Measurements from ENCODE around the gene ERLEC1.
A peak's percentile ranks its signal among the peaks of the same experiment; 100 is the strongest.
"Not testable (repeated sequence)": the region's sequence is repeated elsewhere in the genome, so short reads cannot be mapped to it uniquely, and the experiment has no call there.

The ERLEC1 gene

GRCh38 chr2:53786705-53787613, at the start of gene ERLEC1, which contains the start of gene ASB3:
TSS of gene ERLEC1 (plus strand) at chr2:53787044. CDS start at chr2:53787211, 167 bp downstream.
TSS of gene ASB3 (minus strand) at chr2:53786953. CDS start at chr2:53765572, 21,381 bp downstream.
- peak; percentile 92 for DNase-seq (ENCODE audit: low spot score)

GRCh38 chr2:53737091-53737490, 49.8 kb upstream of the ERLEC1 start:
- DNase-seq (ENCODE audit: low spot score): no peak

- no peak for DNase-seq (ENCODE audit: low spot score)
Measured at GRCh38 chr2:53739032-53739431, 47.8 kb upstream of the ERLEC1 start.

- peak; percentile 61 for DNase-seq (ENCODE audit: low spot score)
Measured at GRCh38 chr2:53740170-53740569, 46.7 kb upstream of the ERLEC1 start.

GRCh38 chr2:53744395-53745065, 42.3 kb upstream of the ERLEC1 start:
- DNase-seq (ENCODE audit: low spot score): no peak

GRCh38 chr2:53750041-53750768, 36.6 kb upstream of the ERLEC1 start:
- DNase-seq (ENCODE audit: low spot score): no peak

- DNase-seq (ENCODE audit: low spot score): peak; percentile 86
Measured at GRCh38 chr2:53751728-53752127, 35.1 kb upstream of the ERLEC1 start.

- no peak for DNase-seq (ENCODE audit: low spot score)
Measured at GRCh38 chr2:53752385-53752784, 34.5 kb upstream of the ERLEC1 start.

- no peak for DNase-seq (ENCODE audit: low spot score)
Measured at GRCh38 chr2:53753041-53753440, 33.8 kb upstream of the ERLEC1 start.

- no peak for DNase-seq (ENCODE audit: low spot score)
Measured at GRCh38 chr2:53755121-53755520, 31.7 kb upstream of the ERLEC1 start.

GRCh38 chr2:53756644-53757043, 30.2 kb upstream of the ERLEC1 start:
- no peak for DNase-seq (ENCODE audit: low spot score)

- DNase-seq (ENCODE audit: low spot score): not testable (repeated sequence)
Measured at GRCh38 chr2:53757206-53757605, 29.6 kb upstream of the ERLEC1 start.

GRCh38 chr2:53765767-53766166, 21.1 kb upstream of the ERLEC1 start:
- DNase-seq (ENCODE audit: low spot score): no peak

GRCh38 chr2:53767405-53768241, 19.2 kb upstream of the ERLEC1 start, which contains the start of gene CHAC2:
TSS of gene CHAC2 (plus strand) at chr2:53767804. CDS start at chr2:53767887, 83 bp downstream.
- peak; percentile 90 for DNase-seq (ENCODE audit: low spot score)

- no peak for DNase-seq (ENCODE audit: low spot score)
Measured at GRCh38 chr2:53768242-53768542, 18.7 kb upstream of the ERLEC1 start.

- DNase-seq (ENCODE audit: low spot score): no peak
Measured at GRCh38 chr2:53769318-53769945, 17.4 kb upstream of the ERLEC1 start.

- DNase-seq (ENCODE audit: low spot score): no peak
Measured at GRCh38 chr2:53770264-53770663, 16.6 kb upstream of the ERLEC1 start.

- DNase-seq (ENCODE audit: low spot score): no peak
Measured at GRCh38 chr2:53777134-53777533, 9.7 kb upstream of the ERLEC1 start.

- DNase-seq (ENCODE audit: low spot score): no peak
Measured at GRCh38 chr2:53778536-53779162, 8.2 kb upstream of the ERLEC1 start.

- no peak for DNase-seq (ENCODE audit: low spot score)
Measured at GRCh38 chr2:53780056-53780455, 6.8 kb upstream of the ERLEC1 start.

GRCh38 chr2:53782676-53783075, 4.2 kb upstream of the ERLEC1 start:
- no peak for DNase-seq (ENCODE audit: low spot score)

Data from RKO (cell line).